Measurements from ENCODE around the gene BAX. TPM values are rescaled to one million over a fixed set of nuclear protein-coding genes. Genes with fewer than 3 reads are reported as not detected.

The BAX gene
- total and polyA plus RNA-seq, 2 of the 13 experiments (the other 11 are each of a cell fraction or from before 2014, with no cell fraction given): 139 to 176 TPM

DNA sequence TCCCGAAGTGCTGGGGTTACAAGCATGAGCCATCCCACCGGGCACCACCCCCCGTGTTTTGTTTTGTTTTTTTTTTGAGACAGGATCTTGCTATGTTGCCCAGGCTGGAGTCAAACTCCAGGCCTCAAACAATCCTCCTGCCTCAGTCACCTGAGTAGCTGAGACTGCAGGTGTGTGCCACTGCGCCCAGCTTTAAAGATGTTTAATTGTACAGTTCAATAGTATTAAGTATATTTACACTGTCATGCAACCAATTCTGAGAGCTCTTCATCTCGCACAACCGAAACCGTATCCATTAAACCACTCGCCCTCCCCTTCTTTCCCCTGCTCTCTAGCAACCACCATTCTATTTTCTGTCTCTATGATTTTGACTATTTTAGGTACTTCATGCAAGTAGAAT is 38.9 kb upstream of the BAX start:
- POLR2A ChIA-PET: interaction anchor here (1.2 to 1.5 kb wide), 3 partner anchors 16 to 51 kb away, joined by 3 to 5 read pairs (median 3); partner anchors contain the start of gene NUCB1

DNA sequence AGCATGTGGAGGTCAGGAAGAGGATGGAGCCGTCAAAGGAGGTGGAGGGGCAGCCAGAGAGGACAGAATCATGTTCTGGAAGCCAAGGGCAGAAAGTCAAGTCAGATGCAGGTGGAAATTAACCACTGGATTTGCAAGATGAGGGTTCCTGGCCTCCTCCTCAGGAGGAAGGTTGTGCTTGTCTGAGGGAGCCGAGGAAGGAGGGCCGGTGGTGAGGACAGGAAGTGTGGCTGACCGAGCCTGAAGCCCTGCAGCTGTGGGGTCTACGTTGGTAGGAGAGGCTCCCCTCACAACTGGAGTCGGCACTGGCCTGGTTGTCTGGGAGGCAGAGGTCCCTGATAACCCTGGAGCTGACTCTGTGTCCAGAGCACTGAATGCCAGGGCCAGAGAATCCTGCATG is 36.6 kb upstream of the BAX start:
- intact Hi-C loops (cut with micrococcal nuclease; ENCODE audit: unreplicated experiment): no loop called here
- no peak overlapping the region for H3K4me3 ChIP-seq (replicated peaks in 1 of 3; ENCODE audit: insufficient read depth in 1 of 3, low read depth in 2 of 3, low read length in 3 of 3)
- peaks cover 13 to 44% of the 10 kb centered on the region in 2 experiments for H3K36me3 ChIP-seq (replicated peaks in 1 of 2; ENCODE audit: control insufficient read depth in 1 of 2, insufficient read depth in 2 of 2, low read length in 2 of 2)
- CTCF ChIA-PET (ENCODE audit: low intra/inter-chr PET ratio, low total read pairs): no interaction called here
- WGBS (ENCODE audit: low lambda C conversion rate): 95% methylated on average over 6 of the region's 6 CpGs
- POLR2A ChIA-PET: no interaction called here
- H4K20me1 ChIP-seq (ENCODE audit: insufficient read depth, low read length): no peaks in the 10 kb centered on the region
- in situ Hi-C loops (cut with HindIII; ENCODE audit: extremely low pct_ligation_motif_present, low pct_unique_long_range_greater_than_20kb): no loop called here
- H2AFZ ChIP-seq (ENCODE audit: low read length): no peak overlapping the region
- H3K4me2 ChIP-seq (ENCODE audit: low read depth, low read length): no peak overlapping the region
- no peaks in the 10 kb centered on the region for H3K79me2 ChIP-seq (ENCODE audit: insufficient read depth, low read length)
- H3K27me3 ChIP-seq (ENCODE audit: control insufficient read depth in 1 of 2, insufficient read depth in 2 of 2, low read length in 2 of 2): no peaks in the 10 kb centered on the region
- ATAC-seq (no peak), FAIRE-seq (no peak), DNase-seq (ENCODE audit: low spot score) (no peak)
- no peaks in the 10 kb centered on the region for H3K9me3 ChIP-seq (ENCODE audit: low read length)
- no peaks in the 10 kb centered on the region for H3K4me1 ChIP-seq (ENCODE audit: insufficient read depth, low read length)
- no TSS peak for BruUV-seq (replicated peaks)
- no peak overlapping the region for H3K27ac ChIP-seq (ENCODE audit: extremely low read length, insufficient read depth, low read length)
- H3K9ac ChIP-seq (ENCODE audit: insufficient read depth, low read depth, low read length): no peak overlapping the region
- TF ChIP-seq TP53 (CRISPR knock-in tag; conservative IDR thresholded peaks at IDR 0.05): no peak
- TF ChIP-seq, protein P1, sequence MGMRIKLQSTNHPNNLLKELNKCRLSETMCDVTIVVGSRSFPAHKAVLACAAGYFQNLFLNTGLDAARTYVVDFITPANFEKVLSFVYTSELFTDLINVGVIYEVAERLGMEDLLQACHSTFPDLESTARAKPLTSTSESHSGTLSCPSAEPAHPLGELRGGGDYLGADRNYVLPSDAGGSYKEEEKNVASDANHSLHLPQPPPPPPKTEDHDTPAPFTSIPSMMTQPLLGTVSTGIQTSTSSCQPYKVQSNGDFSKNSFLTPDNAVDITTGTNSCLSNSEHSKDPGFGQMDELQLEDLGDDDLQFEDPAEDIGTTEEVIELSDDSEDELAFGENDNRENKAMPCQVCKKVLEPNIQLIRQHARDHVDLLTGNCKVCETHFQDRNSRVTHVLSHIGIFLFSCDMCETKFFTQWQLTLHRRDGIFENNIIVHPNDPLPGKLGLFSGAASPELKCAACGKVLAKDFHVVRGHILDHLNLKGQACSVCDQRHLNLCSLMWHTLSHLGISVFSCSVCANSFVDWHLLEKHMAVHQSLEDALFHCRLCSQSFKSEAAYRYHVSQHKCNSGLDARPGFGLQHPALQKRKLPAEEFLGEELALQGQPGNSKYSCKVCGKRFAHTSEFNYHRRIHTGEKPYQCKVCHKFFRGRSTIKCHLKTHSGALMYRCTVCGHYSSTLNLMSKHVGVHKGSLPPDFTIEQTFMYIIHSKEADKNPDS (CRISPR knock-in tag; IDR thresholded peaks at IDR 0.05): no peak
- TF ChIP-seq, protein P2, sequence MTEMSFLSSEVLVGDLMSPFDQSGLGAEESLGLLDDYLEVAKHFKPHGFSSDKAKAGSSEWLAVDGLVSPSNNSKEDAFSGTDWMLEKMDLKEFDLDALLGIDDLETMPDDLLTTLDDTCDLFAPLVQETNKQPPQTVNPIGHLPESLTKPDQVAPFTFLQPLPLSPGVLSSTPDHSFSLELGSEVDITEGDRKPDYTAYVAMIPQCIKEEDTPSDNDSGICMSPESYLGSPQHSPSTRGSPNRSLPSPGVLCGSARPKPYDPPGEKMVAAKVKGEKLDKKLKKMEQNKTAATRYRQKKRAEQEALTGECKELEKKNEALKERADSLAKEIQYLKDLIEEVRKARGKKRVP (CRISPR knock-in tag; IDR thresholded peaks at IDR 0.05): no peak
- no peak for TF ChIP-seq ZNF335 (CRISPR knock-in tag; IDR thresholded peaks at IDR 0.05)
- no peak for TF ChIP-seq ZKSCAN1 (IDR thresholded peaks at IDR 0.05; ENCODE audit: low read length)
- no peak for TF ChIP-seq MTA1 (CRISPR knock-in tag; IDR thresholded peaks at IDR 0.05; ENCODE audit: borderline replicate concordance)
- TF ChIP-seq, protein P3, sequence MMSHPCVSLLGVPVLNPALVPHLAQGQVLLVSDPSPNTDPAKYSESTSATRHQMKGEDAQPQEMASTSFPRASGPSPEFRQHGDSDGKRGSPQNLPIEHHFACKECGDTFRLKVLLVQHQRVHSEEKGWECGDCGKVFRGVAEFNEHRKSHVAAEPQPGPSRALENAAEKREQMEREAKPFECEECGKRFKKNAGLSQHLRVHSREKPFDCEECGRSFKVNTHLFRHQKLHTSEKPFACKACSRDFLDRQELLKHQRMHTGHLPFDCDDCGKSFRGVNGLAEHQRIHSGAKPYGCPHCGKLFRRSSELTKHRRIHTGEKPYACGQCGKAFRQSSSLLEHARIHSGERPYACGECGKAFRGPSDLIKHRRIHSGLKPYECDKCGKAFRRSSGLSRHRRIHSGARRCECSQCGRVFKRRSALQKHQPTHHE (CRISPR knock-in tag; IDR thresholded peaks at IDR 0.05; ENCODE audit: borderline replicate concordance): no peak
- TF ChIP-seq ZNF891 (CRISPR knock-in tag; IDR thresholded peaks at IDR 0.05): no peak
- no peak for TF ChIP-seq ZNF879 (CRISPR knock-in tag; IDR thresholded peaks at IDR 0.05)

More for the DNA sequence above, 38.9 kb upstream of the BAX start:
- Histone ChIP-seq H3K27me3 (ENCODE audit: control insufficient read depth in 1 of 2, insufficient read depth in 2 of 2, low read length in 2 of 2) (no peaks in the 10 kb centered on the region), H3K4me1 (ENCODE audit: insufficient read depth, low read length) (no peaks in the 10 kb centered on the region), H3K36me3 (replicated peaks in 1 of 2; ENCODE audit: control insufficient read depth in 1 of 2, insufficient read depth in 2 of 2, low read length in 2 of 2) (peaks cover 18 to 56% of the 10 kb centered on the region in 2 experiments), H3K27ac (ENCODE audit: extremely low read length, insufficient read depth, low read length) (no peak overlapping the region), H3K4me3 (replicated peaks in 1 of 3; ENCODE audit: insufficient read depth in 1 of 3, low read depth in 2 of 3, low read length in 3 of 3) (no peak overlapping the region), H3K4me2 (ENCODE audit: low read depth, low read length) (no peak overlapping the region), H3K9ac (ENCODE audit: insufficient read depth, low read depth, low read length) (no peak overlapping the region), H3K79me2 (ENCODE audit: insufficient read depth, low read length) (no peaks in the 10 kb centered on the region), H4K20me1 (ENCODE audit: insufficient read depth, low read length) (no peaks in the 10 kb centered on the region), H3K9me3 (ENCODE audit: low read length) (no peaks in the 10 kb centered on the region), H2AFZ (ENCODE audit: low read length) (no peak overlapping the region)
- FAIRE-seq (no peak), ATAC-seq (no peak), DNase-seq (ENCODE audit: low spot score) (no peak)
- intact Hi-C loops (cut with micrococcal nuclease; ENCODE audit: unreplicated experiment) (no loop called here), in situ Hi-C loops (cut with HindIII; ENCODE audit: extremely low pct_ligation_motif_present, low pct_unique_long_range_greater_than_20kb) (no loop called here)
- CTCF ChIA-PET (ENCODE audit: low intra/inter-chr PET ratio, low total read pairs): no interaction called here
- WGBS (ENCODE audit: low lambda C conversion rate): 96% methylated on average over 8 of the region's 8 CpGs
- BruUV-seq (replicated peaks): no TSS peak
- TF ChIP-seq THAP11 (CRISPR knock-in tag; IDR thresholded peaks at IDR 0.05) (no peak), ZNF33B (CRISPR knock-in tag; IDR thresholded peaks at IDR 0.05) (no peak), ZNF225 (CRISPR knock-in tag; IDR thresholded peaks at IDR 0.05) (no peak), GTF2F1 (IDR thresholded peaks at IDR 0.05; ENCODE audit: low read length) (no peak), RAD21 (CRISPR knock-in tag; IDR thresholded peaks at IDR 0.05) (no peak), MLLT10 (CRISPR knock-in tag; IDR thresholded peaks at IDR 0.05) (no peak)
- TF ChIP-seq, protein P4, sequence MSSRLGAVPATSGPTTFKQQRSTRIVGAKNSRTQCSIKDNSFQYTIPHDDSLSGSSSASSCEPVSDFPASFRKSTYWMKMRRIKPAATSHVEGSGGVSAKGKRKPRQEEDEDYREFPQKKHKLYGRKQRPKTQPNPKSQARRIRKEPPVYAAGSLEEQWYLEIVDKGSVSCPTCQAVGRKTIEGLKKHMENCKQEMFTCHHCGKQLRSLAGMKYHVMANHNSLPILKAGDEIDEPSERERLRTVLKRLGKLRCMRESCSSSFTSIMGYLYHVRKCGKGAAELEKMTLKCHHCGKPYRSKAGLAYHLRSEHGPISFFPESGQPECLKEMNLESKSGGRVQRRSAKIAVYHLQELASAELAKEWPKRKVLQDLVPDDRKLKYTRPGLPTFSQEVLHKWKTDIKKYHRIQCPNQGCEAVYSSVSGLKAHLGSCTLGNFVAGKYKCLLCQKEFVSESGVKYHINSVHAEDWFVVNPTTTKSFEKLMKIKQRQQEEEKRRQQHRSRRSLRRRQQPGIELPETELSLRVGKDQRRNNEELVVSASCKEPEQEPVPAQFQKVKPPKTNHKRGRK (CRISPR knock-in tag; IDR thresholded peaks at IDR 0.05): no peak
